Measurements from ENCODE around the gene RCCD1.

RCCD1 gene

DNA sequence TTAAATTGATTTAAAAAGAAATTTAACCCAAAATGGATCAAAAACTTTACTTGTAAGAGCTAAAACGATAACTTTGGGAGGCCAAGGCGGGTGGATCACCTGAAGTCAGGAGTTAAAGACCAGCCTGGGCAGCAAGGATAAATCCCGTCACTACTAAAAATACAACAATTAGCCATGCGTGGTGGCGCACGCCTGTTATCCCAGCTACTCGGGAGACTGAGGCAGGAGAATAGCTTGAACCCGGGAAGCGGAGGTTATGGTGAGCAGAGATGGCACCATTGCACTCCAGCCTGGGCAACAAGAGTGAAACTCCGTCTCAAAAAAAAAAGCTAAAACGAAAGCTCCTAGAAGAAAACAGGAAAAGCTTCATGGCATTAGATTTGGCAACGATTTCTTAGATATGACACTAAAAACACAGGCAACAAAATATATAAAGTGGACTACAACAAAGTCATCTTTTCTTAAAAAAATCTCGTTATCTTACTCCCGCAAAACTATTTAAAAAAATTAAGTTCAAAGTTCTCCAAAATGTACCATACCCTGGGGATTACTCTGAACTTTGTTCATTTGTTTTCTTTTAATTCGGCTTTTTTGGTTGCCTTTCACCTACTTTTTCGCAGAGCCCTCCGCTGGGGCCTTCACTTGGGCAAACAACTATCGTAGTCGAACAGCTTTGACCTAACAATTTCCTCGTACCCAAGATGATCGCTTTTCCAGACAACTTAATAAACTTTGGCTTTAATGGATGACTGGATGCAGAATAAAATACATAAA lies 25.3 kb upstream of the RCCD1 start:
- peak overlapping the region; percentile 91 for H3K27ac ChIP-seq (ENCODE audit: low read depth, low read length)

DNA sequence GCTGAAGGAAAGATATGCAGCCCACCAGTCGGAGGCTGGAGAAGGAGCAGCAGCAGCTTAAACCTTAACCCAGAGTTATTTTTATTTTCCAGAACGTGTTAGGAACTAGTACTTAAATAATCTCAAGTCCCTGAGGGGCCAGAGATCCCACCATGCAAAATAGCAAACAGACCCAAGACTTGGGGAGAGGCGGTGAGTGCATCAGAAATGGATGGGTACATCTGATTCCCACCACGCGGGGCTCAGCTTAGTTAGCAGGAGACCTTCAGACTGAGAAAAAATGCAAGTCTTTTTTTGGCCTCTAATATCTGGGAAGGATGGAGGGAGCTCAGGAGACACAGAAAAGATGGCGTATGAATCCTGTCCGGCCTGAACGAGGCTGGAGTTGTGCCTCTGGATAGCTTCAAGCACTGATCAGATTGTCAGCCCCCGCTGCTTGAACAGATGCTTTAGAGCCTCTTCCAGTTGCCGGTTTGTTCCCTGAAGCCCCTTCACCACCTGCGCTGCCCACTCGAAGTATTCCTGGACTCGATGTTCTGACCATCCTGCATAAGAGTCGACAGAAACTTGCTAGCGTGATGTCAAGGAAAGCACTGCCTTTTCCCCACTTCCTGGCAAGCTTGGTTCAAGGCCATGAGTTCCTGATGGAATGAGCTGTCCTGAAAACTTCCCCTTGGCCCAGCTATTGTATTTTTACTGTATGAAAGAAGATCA lies 23.7 kb upstream of the RCCD1 start:
- H3K4me3 ChIP-seq (ENCODE audit: low read length) = peak overlapping the region; percentile 98
- peaks cover 22% of the 10 kb centered on the region for H3K36me3 ChIP-seq (ENCODE audit: control insufficient read depth, low read length)
- TF ChIP-seq, protein P1, sequence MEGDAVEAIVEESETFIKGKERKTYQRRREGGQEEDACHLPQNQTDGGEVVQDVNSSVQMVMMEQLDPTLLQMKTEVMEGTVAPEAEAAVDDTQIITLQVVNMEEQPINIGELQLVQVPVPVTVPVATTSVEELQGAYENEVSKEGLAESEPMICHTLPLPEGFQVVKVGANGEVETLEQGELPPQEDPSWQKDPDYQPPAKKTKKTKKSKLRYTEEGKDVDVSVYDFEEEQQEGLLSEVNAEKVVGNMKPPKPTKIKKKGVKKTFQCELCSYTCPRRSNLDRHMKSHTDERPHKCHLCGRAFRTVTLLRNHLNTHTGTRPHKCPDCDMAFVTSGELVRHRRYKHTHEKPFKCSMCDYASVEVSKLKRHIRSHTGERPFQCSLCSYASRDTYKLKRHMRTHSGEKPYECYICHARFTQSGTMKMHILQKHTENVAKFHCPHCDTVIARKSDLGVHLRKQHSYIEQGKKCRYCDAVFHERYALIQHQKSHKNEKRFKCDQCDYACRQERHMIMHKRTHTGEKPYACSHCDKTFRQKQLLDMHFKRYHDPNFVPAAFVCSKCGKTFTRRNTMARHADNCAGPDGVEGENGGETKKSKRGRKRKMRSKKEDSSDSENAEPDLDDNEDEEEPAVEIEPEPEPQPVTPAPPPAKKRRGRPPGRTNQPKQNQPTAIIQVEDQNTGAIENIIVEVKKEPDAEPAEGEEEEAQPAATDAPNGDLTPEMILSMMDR (IDR thresholded peaks at IDR 0.05; ENCODE audit: low read depth, low read length, poor library complexity, severe bottlenecking) = no peak
- TF ChIP-seq EZH2phosphoT487 (IDR thresholded peaks at IDR 0.05; ENCODE audit: borderline replicate concordance, low read length) = no peak
- H3K79me2 ChIP-seq (ENCODE audit: control insufficient read depth, low read length) = peaks cover 37% of the 10 kb centered on the region
- H4K20me1 ChIP-seq (ENCODE audit: control insufficient read depth, insufficient read depth, low read depth, low read length) = no peaks in the 10 kb centered on the region
- peaks cover 13% of the 10 kb centered on the region for H3F3A ChIP-seq (ENCODE audit: control insufficient read depth, insufficient read depth)
- no peaks in the 10 kb centered on the region for H3K9me2 ChIP-seq (replicated peaks; ENCODE audit: control insufficient read depth, low read length)
- peak overlapping the region; percentile 97 for H3K4me2 ChIP-seq (ENCODE audit: low read length)
- no peaks in the 10 kb centered on the region for H3K27me3 ChIP-seq (ENCODE audit: control insufficient read depth, low read length)
- H3K27ac ChIP-seq (ENCODE audit: low read depth, low read length) = peak overlapping the region; percentile 91
- H3K9me3 ChIP-seq (ENCODE audit: control insufficient read depth, insufficient read depth, low read length) = no peaks in the 10 kb centered on the region
- peaks cover 56% of the 10 kb centered on the region for H3K4me1 ChIP-seq (ENCODE audit: control insufficient read depth, low read length)

More for the DNA sequence above, 25.3 kb upstream of the RCCD1 start:
- Histone ChIP-seq H4K20me1 (ENCODE audit: control insufficient read depth, insufficient read depth, low read depth, low read length) (no peaks in the 10 kb centered on the region), H3K4me2 (ENCODE audit: low read length) (peak overlapping the region; percentile 97), H3K4me1 (ENCODE audit: control insufficient read depth, low read length) (peaks cover 46% of the 10 kb centered on the region), H3K9me2 (replicated peaks; ENCODE audit: control insufficient read depth, low read length) (no peaks in the 10 kb centered on the region), H3K27me3 (ENCODE audit: control insufficient read depth, low read length) (no peaks in the 10 kb centered on the region), H3K79me2 (ENCODE audit: control insufficient read depth, low read length) (peaks cover 30% of the 10 kb centered on the region), H3K4me3 (ENCODE audit: low read length) (peak overlapping the region; percentile 98), H3K36me3 (ENCODE audit: control insufficient read depth, low read length) (peaks cover 15% of the 10 kb centered on the region), H3F3A (ENCODE audit: control insufficient read depth, insufficient read depth) (peaks cover 19% of the 10 kb centered on the region), H3K9me3 (ENCODE audit: control insufficient read depth, insufficient read depth, low read length) (no peaks in the 10 kb centered on the region)
- TF ChIP-seq EZH2phosphoT487 (IDR thresholded peaks at IDR 0.05; ENCODE audit: borderline replicate concordance, low read length) = no peak
- TF ChIP-seq, protein P1 (IDR thresholded peaks at IDR 0.05; ENCODE audit: low read depth, low read length, poor library complexity, severe bottlenecking) = no peak

DNA sequence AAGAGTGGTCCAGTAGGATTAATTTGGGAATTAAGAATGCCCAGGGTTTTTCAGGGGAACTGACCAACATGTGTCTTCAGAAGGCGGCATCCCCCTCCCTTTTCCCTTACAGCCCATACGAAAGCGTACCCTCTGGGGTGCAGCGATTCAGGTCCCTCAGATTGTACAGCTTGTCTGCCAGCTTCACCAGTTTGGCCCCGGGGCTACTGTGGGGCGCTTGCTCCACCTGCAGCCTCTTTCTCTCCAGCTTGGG lies 23.2 kb upstream of the RCCD1 start:
- peak overlapping the region; percentile 97 for H3K4me2 ChIP-seq (ENCODE audit: low read length)
- peak overlapping the region; percentile 91 for H3K27ac ChIP-seq (ENCODE audit: low read depth, low read length)

More for the DNA sequence above, 23.2 kb upstream of the RCCD1 start:
- Histone ChIP-seq H3K36me3 (ENCODE audit: control insufficient read depth, low read length) (peaks cover 27% of the 10 kb centered on the region), H3K9me2 (replicated peaks; ENCODE audit: control insufficient read depth, low read length) (no peaks in the 10 kb centered on the region), H3K4me1 (ENCODE audit: control insufficient read depth, low read length) (peaks cover 61% of the 10 kb centered on the region), H3K9me3 (ENCODE audit: control insufficient read depth, insufficient read depth, low read length) (no peaks in the 10 kb centered on the region), H3F3A (ENCODE audit: control insufficient read depth, insufficient read depth) (peaks cover 13% of the 10 kb centered on the region), H3K27me3 (ENCODE audit: control insufficient read depth, low read length) (no peaks in the 10 kb centered on the region), H3K4me3 (ENCODE audit: low read length) (peak overlapping the region; percentile 98), H4K20me1 (ENCODE audit: control insufficient read depth, insufficient read depth, low read depth, low read length) (0 out of 2 replicates have a peak, but pooled peaks cover 5% of the 10 kb centered on the region), H3K79me2 (ENCODE audit: control insufficient read depth, low read length) (peaks cover 42% of the 10 kb centered on the region)
- no peak for TF ChIP-seq EZH2phosphoT487 (IDR thresholded peaks at IDR 0.05; ENCODE audit: borderline replicate concordance, low read length)
- TF ChIP-seq, protein P1 (IDR thresholded peaks at IDR 0.05; ENCODE audit: low read depth, low read length, poor library complexity, severe bottlenecking) = no peak

Measured in DOHH2 (cell line).